AG09309 (cell line): ENCODE results near the gene SMG7.

Experiments
- DNase-seq: peaks from one replicate; pipeline ENCODE4 v3.0.0-alpha.2; 2010; ENCODE audit warnings: low read depth
- H3K4me3 ChIP-seq: 2 replicates; pipeline ENCODE4 v1.5.1; 2011; ENCODE audit warnings: mild to moderate bottlenecking, low read depth, low read length, moderate library complexity; ENCODE audit not compliant: control insufficient read depth
- TF ChIP-seq, protein P1 (sequence below): IDR thresholded peaks from 2 replicates; pipeline ENCODE4 v1.5.1; 2011; ENCODE audit warnings: mild to moderate bottlenecking, low read depth, low read length, inconsistent platforms; ENCODE audit not compliant: insufficient read depth, control insufficient read depth; ENCODE audit errors: missing control alignments

The SMG7 gene

DNA sequence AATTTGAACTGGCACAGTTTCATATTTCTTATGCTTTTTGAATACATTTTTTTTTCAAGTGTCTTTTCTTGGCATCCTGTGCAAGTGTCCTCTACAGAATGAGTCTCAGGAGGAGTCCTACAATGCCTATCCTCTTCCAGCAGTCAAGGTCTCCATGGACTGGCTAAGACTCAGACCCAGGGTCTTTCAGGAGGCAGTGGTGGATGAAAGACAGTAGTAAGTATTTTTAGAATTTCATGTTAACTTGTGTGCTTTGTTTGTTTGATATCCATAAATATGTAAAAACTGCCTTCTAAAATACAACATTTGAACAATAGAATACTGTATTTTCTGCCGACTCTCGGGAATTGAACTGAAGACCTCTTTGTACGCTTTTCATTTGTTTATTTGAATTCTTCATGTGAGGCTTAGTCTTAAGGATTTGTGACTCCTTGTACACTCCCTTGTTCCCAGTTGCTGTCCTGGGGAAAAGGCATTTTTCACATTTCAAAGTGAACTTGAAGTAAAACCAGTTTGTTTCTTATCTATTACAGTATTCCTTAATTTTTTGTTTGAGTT, 61.4 kb downstream of the SMG7 start:
- TF ChIP-seq, protein P1, sequence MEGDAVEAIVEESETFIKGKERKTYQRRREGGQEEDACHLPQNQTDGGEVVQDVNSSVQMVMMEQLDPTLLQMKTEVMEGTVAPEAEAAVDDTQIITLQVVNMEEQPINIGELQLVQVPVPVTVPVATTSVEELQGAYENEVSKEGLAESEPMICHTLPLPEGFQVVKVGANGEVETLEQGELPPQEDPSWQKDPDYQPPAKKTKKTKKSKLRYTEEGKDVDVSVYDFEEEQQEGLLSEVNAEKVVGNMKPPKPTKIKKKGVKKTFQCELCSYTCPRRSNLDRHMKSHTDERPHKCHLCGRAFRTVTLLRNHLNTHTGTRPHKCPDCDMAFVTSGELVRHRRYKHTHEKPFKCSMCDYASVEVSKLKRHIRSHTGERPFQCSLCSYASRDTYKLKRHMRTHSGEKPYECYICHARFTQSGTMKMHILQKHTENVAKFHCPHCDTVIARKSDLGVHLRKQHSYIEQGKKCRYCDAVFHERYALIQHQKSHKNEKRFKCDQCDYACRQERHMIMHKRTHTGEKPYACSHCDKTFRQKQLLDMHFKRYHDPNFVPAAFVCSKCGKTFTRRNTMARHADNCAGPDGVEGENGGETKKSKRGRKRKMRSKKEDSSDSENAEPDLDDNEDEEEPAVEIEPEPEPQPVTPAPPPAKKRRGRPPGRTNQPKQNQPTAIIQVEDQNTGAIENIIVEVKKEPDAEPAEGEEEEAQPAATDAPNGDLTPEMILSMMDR: no peak
- no peak for DNase-seq
- H3K4me3 ChIP-seq: no peak overlapping the region

DNA sequence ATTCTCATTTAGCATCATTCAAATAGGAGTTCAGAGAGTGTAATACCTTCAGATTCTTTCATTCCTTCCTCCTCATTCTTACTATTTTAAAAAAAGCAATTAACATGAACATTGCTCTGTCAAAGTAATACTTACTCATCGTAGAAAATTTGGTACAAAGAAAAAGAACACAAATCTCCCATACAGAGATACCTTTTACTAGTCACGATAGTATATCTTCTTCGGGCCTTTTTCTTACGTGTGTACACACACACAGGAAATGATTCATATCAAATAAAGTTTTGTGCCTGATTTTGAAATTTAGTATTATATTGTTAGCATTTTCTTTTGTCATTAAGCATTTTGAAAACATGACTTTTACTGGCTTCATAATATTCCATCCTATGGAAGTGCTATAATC, 65.1 kb downstream of the SMG7 start:
- TF ChIP-seq, protein P1: no peak
- no peak overlapping the region for H3K4me3 ChIP-seq

DNA sequence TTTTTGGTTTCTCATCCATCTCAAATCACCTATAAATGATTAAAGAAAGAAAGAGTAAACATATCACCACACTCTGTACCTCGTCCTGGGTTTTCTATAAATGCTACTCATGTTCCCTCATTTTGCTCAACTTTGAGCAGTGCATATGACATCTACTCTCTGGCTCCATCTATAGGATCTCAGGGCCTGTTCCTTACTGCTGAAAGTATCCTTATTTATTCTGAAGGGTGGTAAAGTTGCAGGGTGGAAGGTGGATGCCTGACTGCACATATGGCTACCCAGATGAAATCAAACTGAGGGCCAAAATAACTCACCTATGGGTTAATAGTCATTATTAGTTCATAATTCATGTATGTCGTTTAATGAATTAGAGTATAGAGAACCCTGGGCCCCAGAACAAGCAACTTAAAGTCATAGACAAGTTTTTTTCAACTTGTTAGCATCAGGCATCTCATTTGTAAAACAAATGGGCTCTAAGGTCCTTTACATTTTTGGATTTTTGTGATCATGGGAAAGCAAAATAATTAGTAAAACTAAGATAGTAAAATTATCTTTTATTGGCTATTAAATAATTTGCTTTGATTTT, 71.4 kb downstream of the SMG7 start:
- TF ChIP-seq, protein P1: peak; percentile 83
- DNase-seq: peak; percentile 34
- no peak overlapping the region for H3K4me3 ChIP-seq

More for the DNA sequence above, 65.1 kb downstream of the SMG7 start:
- DNase-seq: no peak

DNA sequence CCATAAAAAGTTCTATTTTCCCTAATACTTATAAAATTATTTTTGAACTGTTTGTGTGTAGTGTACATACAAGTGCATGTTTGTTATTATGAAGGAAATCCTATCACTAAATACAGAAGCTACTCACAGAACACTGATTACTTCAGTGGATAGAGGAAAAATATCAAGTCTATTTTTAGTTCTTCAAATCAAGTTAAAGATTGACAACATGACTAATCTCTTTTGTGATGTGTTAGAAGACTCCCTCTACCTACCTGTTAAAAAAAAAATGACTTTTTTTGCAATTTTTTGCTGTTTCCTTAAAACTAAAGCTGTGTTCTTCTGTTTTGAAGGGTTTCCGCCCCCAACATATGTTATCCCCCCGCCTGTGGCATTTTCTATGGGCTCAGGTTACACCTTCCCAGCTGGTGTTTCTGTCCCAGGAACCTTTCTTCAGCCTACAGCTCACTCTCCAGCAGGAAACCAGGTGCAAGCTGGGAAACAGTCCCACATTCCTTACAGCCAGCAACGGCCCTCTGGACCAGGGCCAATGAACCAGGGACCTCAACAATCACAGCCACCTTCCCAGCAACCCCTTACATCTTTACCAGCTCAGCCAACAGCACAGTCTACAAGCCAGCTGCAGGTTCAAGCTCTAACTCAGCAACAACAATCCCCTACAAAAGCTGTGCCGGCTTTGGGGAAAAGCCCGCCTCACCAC, 72.4 kb downstream of the SMG7 start:
- DNase-seq: no peak
- H3K4me3 ChIP-seq: no peak overlapping the region
- TF ChIP-seq, protein P1: no peak

DNA sequence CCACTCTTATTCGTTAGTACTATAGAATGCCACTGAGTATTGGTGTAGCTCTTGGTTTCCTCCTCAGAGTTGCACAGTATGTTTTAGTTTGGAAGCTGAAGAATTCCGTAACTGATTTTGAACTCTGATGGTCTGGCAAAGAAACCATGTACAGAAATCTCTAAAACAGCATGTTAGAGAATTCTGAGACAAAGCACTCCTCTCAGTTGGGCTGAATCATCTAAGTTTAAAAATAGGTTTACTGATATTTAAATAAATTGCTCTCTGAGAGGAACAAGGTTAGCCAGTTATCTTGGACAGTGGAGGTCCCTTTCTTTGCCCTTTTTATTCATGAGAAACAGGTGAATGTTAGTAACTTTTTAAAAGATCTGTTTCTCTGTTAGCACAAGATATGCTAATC, 74.1 kb downstream of the SMG7 start:
- TF ChIP-seq, protein P1: no peak
- no peak overlapping the region for H3K4me3 ChIP-seq
- no peak for DNase-seq

DNA sequence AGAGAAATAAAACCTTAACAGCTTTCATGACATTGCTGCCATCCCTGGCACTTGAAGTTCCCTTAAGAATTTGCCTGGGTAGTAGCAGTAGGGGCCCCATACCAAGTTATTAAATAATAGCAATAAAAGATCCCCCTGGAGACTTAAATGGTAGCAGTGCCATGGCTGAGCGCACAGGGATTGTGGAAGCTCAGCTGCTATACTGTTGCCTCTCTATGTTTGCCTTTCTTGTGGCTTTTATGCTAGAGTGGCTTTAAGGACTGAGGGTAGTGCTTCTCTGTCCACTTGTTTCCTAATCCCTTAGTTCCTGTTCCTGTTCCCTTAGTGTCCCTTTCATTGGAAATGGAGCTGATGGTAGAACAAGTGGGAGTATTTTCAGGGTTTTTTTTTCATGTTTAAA, 75.8 kb downstream of the SMG7 start:
- TF ChIP-seq, protein P1: no peak
- H3K4me3 ChIP-seq: no peak overlapping the region
- no peak for DNase-seq
